ENCODE data around the gene NENF.

The NENF gene

DNA sequence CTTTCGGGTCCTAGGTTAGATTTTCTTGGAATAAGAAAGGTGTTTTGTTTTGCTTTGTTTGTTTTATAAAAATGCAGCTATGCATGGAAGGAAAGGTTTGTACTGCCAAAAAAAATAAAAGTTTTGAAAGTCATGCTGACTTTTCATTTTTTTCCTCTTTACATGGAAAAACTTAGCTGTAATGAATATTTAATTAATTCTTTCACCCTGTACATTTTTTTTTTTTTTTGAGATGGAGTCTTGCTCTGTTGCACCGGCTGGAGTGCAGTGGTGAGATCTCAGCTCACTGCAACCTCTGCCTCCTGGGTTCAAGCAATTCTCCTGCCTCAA lies 48.7 kb downstream of the NENF start:
- no peak for DNase-seq (ENCODE audit: low read depth, low spot score)

DNA sequence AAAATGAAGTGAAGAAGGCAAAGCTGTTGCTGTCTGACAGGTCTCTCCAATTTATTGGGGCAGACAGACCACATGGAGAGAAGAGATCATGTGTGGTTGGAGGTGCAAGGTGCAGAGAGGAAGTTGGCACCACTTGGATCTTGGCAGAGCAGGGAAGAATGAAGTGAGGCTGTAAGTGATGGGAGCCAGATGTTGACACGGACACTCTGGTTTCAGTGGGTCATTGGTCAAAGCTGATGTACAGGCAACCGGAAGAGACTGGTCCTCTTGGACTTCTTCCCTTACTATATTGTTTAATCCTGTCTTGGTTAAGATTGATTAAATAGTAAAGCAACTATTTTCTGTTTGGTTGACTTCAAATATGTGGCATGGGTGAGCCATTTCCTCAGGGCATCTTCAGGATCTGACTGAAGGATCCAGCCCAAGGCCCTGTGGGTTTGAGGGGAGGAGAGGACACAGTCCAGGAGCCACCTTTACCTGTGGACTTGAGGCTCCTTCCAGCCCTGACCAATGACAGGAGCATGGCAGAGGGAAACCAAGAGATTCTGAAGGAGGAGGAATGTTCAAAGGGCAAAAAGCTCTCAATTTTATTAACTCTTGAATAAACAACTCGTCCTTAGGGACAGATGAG lies 49.4 kb downstream of the NENF start:
- no peak for DNase-seq (ENCODE audit: low read depth, low spot score)

DNA sequence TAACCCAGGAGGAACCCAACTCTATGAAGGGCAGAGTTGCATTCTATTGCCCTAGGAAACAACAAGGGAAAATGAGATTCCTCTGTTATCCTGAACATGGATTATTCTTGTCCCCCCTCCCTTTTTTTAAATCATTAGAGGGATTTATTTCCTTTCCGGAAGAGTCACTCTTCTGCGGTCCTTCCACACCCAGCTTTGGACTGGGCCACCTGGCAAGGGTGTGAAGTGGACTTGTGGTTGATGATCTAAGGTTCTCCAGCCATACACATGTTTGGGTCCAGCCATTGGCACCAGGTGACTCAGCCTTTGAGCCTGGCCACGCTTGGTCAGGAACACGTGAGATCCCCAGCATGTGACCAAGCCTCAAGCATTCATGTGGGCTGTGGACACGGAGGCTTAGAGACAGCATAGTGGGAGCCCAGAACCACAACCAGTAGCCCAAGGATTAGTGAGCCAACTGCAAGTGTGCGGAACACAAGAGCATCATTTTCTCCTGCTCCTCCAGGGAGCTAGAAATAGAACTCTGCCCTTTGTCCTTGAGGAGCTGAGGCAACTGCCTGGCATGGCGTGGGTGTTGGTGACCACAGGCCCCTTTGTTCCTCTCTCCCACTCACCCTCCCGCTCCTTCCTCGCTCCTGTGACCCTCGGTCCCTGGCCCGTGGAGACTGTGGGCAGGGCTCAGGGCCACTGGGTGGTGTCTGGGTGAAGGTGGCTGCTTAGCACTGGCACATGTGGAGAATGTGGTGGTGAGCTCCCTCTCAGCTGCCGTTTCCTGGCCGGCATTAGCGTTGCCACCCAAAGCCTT lies 50.1 kb downstream of the NENF start:
- DNase-seq (ENCODE audit: low read depth, low spot score) = no peak

DNA sequence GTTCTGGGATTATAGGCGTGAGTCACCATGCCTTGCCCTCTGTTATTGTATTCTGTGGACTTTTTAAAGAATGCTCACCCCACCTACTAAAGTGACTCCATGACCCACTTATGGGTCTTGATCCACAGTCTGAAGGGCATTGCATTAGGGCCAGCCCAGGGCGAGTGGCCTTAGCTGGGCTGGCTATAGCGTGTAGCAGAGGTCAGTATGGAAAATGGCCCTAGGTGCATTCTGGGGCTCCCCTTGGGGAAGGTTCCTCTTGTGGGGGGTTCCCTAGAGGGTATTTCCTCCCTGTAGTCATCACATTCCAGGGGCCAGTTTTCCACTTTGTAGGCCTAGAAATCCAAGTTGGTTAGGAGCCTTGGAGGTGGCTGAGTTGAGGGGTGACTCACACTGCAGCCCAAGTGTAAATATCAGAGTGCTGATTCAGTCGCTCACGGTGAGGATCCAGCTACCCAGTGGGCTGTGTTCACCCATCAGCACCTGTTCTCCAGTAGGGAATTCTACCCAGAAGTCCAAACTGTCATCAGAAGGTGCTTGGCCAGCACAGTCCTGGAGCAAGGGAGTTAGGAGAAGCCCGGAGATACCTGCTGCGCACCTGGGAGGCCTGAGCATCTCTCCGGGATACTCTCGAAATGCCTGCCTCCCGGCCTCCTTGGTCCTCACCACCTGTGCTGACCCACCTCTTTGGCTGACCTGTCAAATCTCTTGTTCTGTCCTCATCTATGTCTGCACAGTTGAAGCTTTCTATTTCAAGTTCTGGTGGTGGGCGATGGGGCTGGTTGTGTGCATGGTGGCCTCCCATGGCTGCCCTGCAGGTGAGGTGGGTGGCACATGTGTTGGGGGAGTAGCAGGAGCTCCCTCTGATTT lies 52.2 kb downstream of the NENF start:
- no peak for DNase-seq (ENCODE audit: low read depth, low spot score)

DNA sequence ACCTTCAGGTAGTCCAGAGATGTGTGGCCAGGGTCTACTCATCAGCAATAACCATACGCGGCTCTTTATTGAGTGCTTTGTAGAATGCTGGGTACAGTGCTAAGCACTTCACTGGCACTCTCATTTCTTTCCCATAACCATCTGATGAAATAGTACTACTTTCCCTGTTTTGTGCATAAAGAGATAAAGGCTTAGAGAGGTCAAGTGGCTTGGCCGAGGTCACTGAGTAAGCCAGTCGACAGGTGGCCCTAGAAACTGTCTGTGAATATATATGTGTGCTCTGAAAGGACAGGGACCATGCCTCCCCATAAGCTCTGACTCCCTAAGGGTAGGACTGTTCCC lies 52.8 kb downstream of the NENF start:
- DNase-seq (ENCODE audit: low read depth, low spot score) = no peak

DNA sequence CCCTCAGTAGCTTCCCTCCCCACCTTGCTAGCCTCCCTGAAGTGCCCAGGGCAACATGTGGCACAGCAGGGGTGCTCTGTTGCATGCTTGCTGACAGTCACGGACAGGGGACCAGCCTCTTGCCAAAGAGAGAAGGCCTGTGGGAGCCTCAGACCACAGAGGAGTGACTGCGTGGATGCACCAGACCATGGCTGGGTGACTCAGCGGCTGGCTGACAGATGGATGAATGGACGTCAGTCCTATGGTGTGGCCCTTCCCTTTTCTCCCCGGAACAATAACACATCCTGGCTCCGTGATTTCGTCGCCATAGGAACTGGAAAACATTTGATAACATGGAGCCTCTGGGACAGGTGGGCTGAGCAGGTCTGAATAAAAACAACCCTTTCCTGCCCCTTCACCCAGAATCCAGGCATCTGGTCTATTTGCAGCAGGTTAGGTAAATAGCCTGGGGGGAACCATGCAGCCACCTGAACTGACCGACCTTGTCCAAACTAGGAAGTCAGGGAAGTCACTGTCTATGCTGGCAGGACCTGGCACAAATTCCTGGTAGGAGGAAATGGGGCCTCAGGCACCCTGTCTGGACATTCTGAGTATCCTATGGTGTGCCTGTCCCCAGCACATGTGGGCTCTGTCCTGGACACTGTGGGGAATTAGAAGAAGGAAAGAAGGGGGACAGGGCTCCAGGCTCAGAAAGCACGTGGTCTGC lies 53.3 kb downstream of the NENF start:
- DNase-seq (ENCODE audit: low read depth, low spot score) = peak; percentile 62

DNA sequence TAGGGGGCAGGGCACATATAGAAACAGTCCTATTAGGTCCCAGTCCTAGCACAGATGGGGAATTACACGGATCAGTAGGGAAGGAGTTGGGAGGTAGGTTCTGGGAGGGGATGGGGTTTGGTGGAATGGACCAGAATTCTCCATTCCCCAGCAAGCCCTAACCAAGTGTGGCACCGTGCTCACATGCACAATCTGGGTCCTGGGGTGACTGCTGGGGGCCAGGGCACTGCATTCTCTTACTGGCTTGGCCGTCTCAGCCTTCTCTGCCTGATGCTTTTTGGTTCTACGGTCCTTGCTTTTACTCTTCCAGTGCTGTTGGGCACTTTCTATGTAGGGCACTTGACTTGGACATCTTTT lies 53.9 kb downstream of the NENF start:
- no peak for DNase-seq (ENCODE audit: low read depth, low spot score)

DNA sequence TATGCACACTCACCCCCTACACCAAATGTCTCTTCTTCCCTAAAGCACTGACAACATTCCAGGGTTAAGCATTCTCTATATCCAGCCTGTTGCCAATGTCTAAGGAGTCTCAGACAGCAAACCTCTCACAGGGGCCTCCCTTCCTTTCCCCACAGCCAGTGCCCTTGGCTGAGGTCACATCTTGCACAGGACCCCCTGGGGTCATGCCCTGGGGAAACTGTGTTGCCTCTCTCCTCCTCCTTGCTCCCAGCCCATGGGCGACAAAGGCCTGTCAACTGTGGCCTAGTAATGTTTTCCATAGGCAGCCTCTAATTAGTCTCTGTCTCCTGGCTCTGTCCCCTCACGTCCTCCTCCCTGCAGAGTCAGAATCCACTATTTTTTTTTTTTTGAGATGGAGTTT lies 54.6 kb downstream of the NENF start:
- no peak for DNase-seq (ENCODE audit: low read depth, low spot score)

DNA sequence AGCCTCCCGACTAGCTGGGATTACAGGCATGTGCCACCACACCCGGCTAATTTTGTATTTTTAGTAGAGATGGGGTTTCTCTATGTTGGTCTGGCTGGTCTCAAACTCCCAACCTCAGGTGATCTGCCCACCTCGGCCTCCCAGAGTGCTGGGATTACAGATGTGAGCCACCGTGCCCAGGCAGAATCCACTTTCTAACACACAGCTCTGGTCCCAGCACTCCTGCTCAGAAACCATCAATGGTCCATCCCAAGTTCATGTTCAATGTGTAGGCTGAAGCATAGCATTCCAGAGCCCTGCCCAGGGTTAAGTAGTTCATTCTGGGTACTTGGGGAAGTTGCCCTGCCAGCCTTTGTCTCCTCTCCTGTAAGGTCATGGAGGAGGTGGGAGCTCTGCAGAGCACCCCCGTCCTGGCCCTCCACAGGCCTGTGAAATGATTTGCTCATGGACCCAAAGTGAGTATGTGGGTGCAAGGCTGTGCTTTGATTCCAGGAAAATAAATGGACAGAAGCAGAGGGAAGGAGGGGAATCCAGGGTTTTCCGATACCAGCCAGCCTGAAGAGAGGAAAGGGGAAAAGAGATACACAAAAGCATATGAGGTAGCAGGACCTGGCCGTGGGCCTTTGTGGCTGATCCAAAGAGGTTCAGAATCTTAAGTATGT lies 55.2 kb downstream of the NENF start:
- DNase-seq (ENCODE audit: low read depth, low spot score) = no peak

DNA sequence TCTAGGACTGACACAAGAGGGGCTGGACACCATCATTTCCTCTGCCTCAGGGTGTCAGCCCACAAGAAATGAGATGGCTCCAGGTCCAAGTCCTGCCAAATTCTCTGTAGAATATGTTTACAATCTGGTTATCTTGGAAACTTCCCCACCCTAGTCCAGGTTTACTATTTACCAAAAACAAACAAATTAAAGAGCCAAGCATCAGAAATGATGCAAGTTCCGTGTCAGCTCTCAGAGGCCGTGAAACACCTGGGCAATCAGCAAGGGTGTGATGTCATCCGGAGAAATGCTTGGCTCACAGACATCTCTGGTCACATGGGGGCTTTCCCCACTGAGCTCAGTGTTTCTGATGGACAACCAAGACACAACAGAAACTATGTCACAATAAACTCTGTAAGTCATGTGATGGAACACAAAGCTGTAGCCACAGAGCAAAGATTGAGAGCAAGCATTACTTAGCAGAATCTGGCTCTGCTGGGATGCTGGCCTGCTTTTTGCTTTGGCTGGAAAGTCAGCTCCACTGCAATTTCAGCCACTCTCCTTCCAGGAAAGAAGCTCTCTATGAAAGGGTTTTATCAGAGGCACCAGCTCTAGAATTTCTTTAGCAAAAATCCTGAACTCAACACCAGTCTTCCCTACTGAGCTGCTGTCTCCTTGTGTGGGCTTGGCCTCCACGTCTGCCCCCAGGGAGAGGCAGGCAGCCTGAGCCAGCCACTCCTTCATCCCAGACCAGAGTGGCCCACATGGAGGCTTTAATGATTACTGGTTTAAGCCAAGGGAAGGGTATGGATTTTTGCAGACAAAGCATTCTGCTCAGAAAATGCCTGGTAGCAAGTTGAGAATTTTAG lies 55.9 kb downstream of the NENF start:
- DNase-seq (ENCODE audit: low read depth, low spot score) = no peak

DNA sequence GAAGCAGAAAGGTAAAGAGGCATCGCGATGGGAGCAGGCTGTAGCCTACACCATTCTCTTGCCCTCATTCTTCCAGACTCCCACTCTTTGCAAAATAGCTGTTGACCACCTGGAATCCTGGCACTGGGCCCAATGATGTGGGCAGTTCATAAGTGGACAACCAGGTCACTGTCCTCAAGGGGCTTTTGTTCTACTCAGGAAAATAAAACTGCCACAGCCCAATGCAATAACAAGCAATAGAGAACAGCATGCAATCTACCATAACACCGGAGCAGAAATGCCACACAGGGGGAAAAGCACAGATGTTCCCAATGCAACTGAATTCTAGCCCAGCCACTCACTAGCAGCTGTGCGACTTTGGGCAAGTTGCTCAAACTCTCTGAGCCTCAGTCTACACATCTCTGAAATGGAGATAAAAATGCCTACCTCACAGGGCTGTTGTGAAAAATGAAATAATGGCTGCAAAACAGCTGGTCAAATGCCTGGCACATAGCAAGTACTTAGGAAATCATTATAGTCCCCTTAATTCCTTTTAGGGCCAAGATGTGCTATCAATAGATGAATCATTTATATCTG lies 56.7 kb downstream of the NENF start:
- no peak for DNase-seq (ENCODE audit: low read depth, low spot score)

DNA sequence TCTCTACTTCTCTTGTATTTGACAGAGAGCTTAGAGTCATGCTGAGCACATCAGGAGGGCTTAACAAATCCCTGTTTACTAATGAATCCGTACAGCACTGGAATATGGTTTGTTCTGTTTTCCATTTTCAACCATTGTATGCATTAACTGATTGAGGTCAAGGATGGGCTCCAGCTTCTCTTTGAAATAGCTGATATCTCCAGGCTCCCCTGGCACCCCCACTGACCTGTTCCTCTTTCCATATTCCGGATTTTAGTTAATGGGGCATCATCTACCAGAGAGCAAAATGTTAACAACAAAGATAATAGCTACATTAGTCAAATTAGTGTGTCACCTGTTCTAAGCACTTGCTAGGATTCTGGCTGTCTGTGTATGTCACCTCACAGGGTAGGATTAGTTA lies 57.6 kb downstream of the NENF start:
- DNase-seq (ENCODE audit: low read depth, low spot score) = no peak

DNA sequence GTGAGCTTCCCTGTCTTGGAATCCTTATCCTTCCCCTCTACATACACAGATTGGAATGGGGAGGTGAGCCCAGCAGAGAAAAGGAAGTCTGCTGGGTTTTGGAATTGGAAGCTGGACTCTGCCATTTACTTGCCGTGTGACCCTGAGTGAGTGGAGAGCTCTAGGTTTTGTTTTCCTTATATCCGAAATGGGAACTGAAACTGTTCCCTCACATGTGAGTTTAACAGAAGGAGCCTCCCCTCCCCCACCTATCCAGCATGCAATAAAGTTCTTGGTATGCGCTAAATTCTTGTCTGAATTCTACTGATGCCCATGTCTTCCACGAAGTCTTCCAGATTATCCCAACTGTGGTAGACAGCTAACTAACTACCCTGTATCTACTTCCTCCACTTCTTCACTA lies 58.7 kb downstream of the NENF start:
- no peak for DNase-seq (ENCODE audit: low read depth, low spot score)
